Measurements from ENCODE around the gene KRT20. TPM values are rescaled to one million over a fixed set of nuclear protein-coding genes. Genes with fewer than 3 reads are reported as not detected.

The KRT20 gene
- total and polyA plus RNA-seq, 2 of the 8 experiments (the other 6 are each of a cell fraction or from before 2014, with no cell fraction given) = not detected

DNA sequence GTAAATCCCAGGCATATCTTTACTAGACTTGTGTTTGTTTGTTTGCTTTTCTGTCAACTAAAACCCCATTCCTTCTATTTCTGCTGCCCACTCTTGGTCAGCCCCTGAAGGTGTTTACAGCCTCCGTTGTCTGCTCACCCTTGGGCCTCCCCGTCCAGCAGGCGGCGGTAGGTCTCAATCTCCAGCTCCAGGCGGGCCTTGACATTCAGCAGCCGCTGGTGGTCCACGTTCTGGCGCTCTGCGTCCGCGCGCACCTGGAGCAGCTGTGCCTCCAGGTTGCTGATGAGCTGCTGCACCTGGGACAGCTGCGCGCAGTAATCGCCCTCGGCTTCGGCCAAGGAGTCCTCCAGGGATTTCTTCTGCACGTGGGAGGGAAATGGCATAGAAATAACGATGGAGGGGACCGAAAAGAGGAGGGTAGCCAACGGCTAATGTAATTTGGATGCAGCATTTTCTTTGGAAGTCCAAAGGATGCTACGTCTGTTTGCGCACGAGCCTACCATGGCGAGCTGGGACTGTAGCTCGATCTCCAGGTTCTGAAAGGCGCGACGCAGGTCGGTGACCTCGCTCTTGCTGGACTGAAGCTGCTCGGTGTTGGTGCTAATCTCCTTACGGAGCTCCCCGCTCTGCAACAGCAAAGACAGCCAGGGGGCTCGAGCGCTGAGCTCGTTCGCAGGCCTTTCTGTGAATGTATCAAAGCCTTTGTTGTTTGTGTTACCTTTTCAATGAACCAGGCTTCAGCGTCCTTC is 21.9 kb downstream of the KRT20 start:
- CTCF ChIA-PET (ENCODE audit: partially characterized antibody) = interaction anchor here (0.6 to 2.8 kb wide), 33 partner anchors 8 to 803 kb away, joined by 3 to 11 read pairs (median 4); partner anchors contain the start of genes KRT20 and KRT32
- H2AFZ ChIP-seq (ENCODE audit: low read length) = peak overlapping the region; percentile 95
- WGBS, 2 experiments (ENCODE audit: extremely low coverage in 1 of 2, insufficient coverage in 1 of 2, insufficient read length in 1 of 2, insufficient replicate concordance in 2 of 2, low coverage in 1 of 2, low lambda C conversion rate in 2 of 2, missing lambda C conversion rate in 1 of 2) = 59% methylated on average over 39 of the region's 39 CpGs; no CpG with 5 or more reads in 1 of the 2 experiments
- TF ChIP-seq CHD2 (IDR thresholded peaks at IDR 0.05; ENCODE audit: low read length) (peak; percentile 33; the same call in 1 of the 2 replicates), TAF7 (optimal IDR thresholded peaks at IDR 0.05; ENCODE audit: borderline replicate concordance, low read depth, low read length) (peak; percentile 35), RAD21 (IDR thresholded peaks at IDR 0.05 in 1 of 2, conservative IDR thresholded peaks at IDR 0.05 in 1 of 2; ENCODE audit: low read depth in 2 of 2, low read length in 2 of 2) (peak; percentile 81 to 88), CTCF (IDR thresholded peaks at IDR 0.05; ENCODE audit: control extremely low read depth in 1 of 3, insufficient read depth in 1 of 3, low read depth in 1 of 3, low read length in 3 of 3) (peak; percentile 80 to 96 (median 95)), YY1 (IDR thresholded peaks at IDR 0.05; ENCODE audit: low read depth, low read length) (0 out of 2 replicates have a peak, but pooled peaks have one; percentile 31), CHD1 (IDR thresholded peaks at IDR 0.05; ENCODE audit: low read depth, low read length) (no peak), MAX (IDR thresholded peaks at IDR 0.05) (peak; percentile 61), SIRT6 (IDR thresholded peaks at IDR 0.05; ENCODE audit: low read length) (no peak), JUN (IDR thresholded peaks at IDR 0.05; ENCODE audit: low read depth, low read length) (no peak)

More for the DNA sequence above, 21.9 kb downstream of the KRT20 start:
- H3K23me2 ChIP-seq (ENCODE audit: low read depth, low read length) = no peaks in the 10 kb centered on the region; the same call in 1 of the 2 replicates
- H4K8ac ChIP-seq (ENCODE audit: extremely low read depth, insufficient read depth, low read length) = no peak overlapping the region
- no peak overlapping the region for H2BK12ac ChIP-seq (ENCODE audit: low read depth, low read length)
- H3K14ac ChIP-seq (ENCODE audit: insufficient read length) = no peak overlapping the region
- 0 out of 4 replicates have a peak overlapping the region, but pooled peaks of 1 of the 2 experiments have one; percentile 22 for H3K4me2 ChIP-seq (ENCODE audit: insufficient read depth in 1 of 2, low read depth in 2 of 2, low read length in 2 of 2)
- no peaks in the 10 kb centered on the region for H3K9me3 ChIP-seq (ENCODE audit: insufficient read depth in 2 of 2, low read depth in 1 of 2, low read length in 1 of 2)
- H2BK120ac ChIP-seq (replicated peaks; ENCODE audit: low read depth, low read length) = no peak overlapping the region
- H4K5ac ChIP-seq (ENCODE audit: insufficient read length, low read depth, low read length) = no peak overlapping the region
- no peaks in the 10 kb centered on the region for H3K36me3 ChIP-seq (ENCODE audit: control insufficient read depth in 2 of 4, insufficient read depth in 4 of 4, low read length in 3 of 4)
- H3K79me1 ChIP-seq (ENCODE audit: low read depth, low read length) = no peaks in the 10 kb centered on the region
- no peak overlapping the region for H3K27ac ChIP-seq (ENCODE audit: low read depth, low read length)
- no peak overlapping the region for H3K56ac ChIP-seq (replicated peaks; ENCODE audit: insufficient read length, low read depth, low read length)
- H3K27me3 ChIP-seq (replicated peaks in 1 of 4; ENCODE audit: control insufficient read depth in 3 of 4, extremely low read depth in 1 of 4, insufficient read depth in 3 of 4, low read length in 3 of 4) = peaks cover 0 to 4% (median 0%) of the 10 kb centered on the region in 4 experiments; a peak in 1 of 7 replicates
- H3K4me1 ChIP-seq (replicated peaks in 1 of 4; ENCODE audit: control insufficient read depth in 3 of 4, insufficient read depth in 4 of 4, low read length in 3 of 4) = no peaks in the 10 kb centered on the region; a peak in 1 of 7 replicates
- peak overlapping the region; percentile 61; the same call in 1 of the 2 replicates for H2BK5ac ChIP-seq (ENCODE audit: low read depth, low read length)
- H4K20me1 ChIP-seq (replicated peaks in 1 of 2; ENCODE audit: control insufficient read depth in 1 of 2, insufficient read depth in 2 of 2, low read length in 2 of 2) = no peaks in the 10 kb centered on the region
- no peak overlapping the region for H2AK5ac ChIP-seq (ENCODE audit: low read depth, low read length)
- DNase-seq (ENCODE audit: low read depth in 1 of 2, low spot score in 2 of 2) (peak; percentile 66 to 91), FAIRE-seq (no peak)
- no peak overlapping the region for H3K4ac ChIP-seq (replicated peaks; ENCODE audit: insufficient read length, low read depth, low read length)
- no peak overlapping the region for H3K9ac ChIP-seq (replicated peaks in 1 of 4; ENCODE audit: extremely low read depth in 1 of 4, low read depth in 3 of 4, low read length in 3 of 4)
- no peak overlapping the region for H3K23ac ChIP-seq (ENCODE audit: insufficient read length)
- no peak overlapping the region for H4K91ac ChIP-seq (replicated peaks; ENCODE audit: insufficient read length, low read length)
- H2BK15ac ChIP-seq (ENCODE audit: low read length) = peak overlapping the region; percentile 4; the same call in 1 of the 2 replicates
- POLR2A ChIA-PET (ENCODE audit: partially characterized antibody) = no interaction called here
- no peaks in the 10 kb centered on the region for H3K79me2 ChIP-seq (ENCODE audit: control insufficient read depth in 1 of 2, insufficient read depth in 2 of 2, low read length in 2 of 2)
- no peak overlapping the region for H3K18ac ChIP-seq (ENCODE audit: extremely low read depth, low read length)
- no peak overlapping the region for H2BK20ac ChIP-seq (ENCODE audit: low read length)
- no peak overlapping the region for H3K4me3 ChIP-seq (ENCODE audit: extremely low read depth in 1 of 4, insufficient read depth in 2 of 4, low read depth in 3 of 4, low read length in 4 of 4)
